ENCODE data around the gene MRPL51.
A peak's percentile ranks its signal among the peaks of the same experiment; 100 is the strongest.
"Not testable (repeated sequence)": the region's sequence is repeated elsewhere in the genome, so short reads cannot be mapped to it uniquely, and the experiment has no call there.

Gene MRPL51

GRCh38 chr12:6477601-6478377, 15.3 kb downstream of the MRPL51 start:
- not testable (repeated sequence) for DNase-seq

GRCh38 chr12:6476489-6476888, 16.6 kb downstream of the MRPL51 start:
- no peak for DNase-seq

GRCh38 chr12:6475233-6475975, 17.7 kb downstream of the MRPL51 start:
- DNase-seq = not testable (repeated sequence)

GRCh38 chr12:6472491-6472890, 20.6 kb downstream of the MRPL51 start:
- DNase-seq = no peak

- DNase-seq = no peak
Observed at GRCh38 chr12:6471989-6472360, 21.1 kb downstream of the MRPL51 start.

GRCh38 chr12:6470375-6471163, 22.5 kb downstream of the MRPL51 start, which contains the start of gene VAMP1:
VAMP1 (minus strand) TSS chr12:6470677; CDS start chr12:6470531, 146 bp downstream.
- DNase-seq = peak; percentile 99

GRCh38 chr12:6469609-6470374, 23.3 kb downstream of the MRPL51 start:
- DNase-seq = peak; percentile 47

GRCh38 chr12:6469092-6469491, 24.0 kb downstream of the MRPL51 start:
- DNase-seq = no peak

GRCh38 chr12:6468283-6468575, 24.8 kb downstream of the MRPL51 start:
- DNase-seq = no peak

- DNase-seq = not testable (repeated sequence)
Observed at GRCh38 chr12:6467571-6468282, 25.3 kb downstream of the MRPL51 start.

- DNase-seq = not testable (repeated sequence)
Observed at GRCh38 chr12:6466751-6467150, 26.3 kb downstream of the MRPL51 start.

GRCh38 chr12:6466184-6466573, 26.9 kb downstream of the MRPL51 start:
- DNase-seq = no peak

GRCh38 chr12:6465467-6466183, 27.4 kb downstream of the MRPL51 start:
- DNase-seq = peak; percentile 86

- no peak for DNase-seq
Observed at GRCh38 chr12:6464531-6464930, 28.5 kb downstream of the MRPL51 start.

- DNase-seq = no peak
Observed at GRCh38 chr12:6463858-6464257, 29.2 kb downstream of the MRPL51 start.

GRCh38 chr12:6463216-6463615, 29.8 kb downstream of the MRPL51 start:
- DNase-seq = no peak

- no peak for DNase-seq
Observed at GRCh38 chr12:6462234-6462995, 30.6 kb downstream of the MRPL51 start.

GRCh38 chr12:6461401-6462233, 31.4 kb downstream of the MRPL51 start:
- no peak for DNase-seq

GRCh38 chr12:6460751-6461371, 32.2 kb downstream of the MRPL51 start:
- DNase-seq = no peak

Data from NCI-H82 (cell line).